HEK293 (cell line): ENCODE results near the gene PRAF2.

ENCODE experiments used
- GLIS2 ChIP-seq: fragments of 450-650 bp; formaldehyde crosslinking; IDR thresholded peaks from 2 replicates; pipeline ENCODE4 v1.5.1; 2016; ENCODE audit warnings: missing biosample characterization, missing genetic modification characterization
- HOXC10 ChIP-seq: sonication (generic); formaldehyde crosslinking; IDR thresholded peaks from 2 replicates; pipeline ENCODE4 v1.8.1; 2023; ENCODE audit warnings: mild to moderate bottlenecking, missing genetic modification reagents
- KLF1 ChIP-seq: fragments of 450-650 bp; formaldehyde crosslinking; IDR thresholded peaks from 2 replicates; pipeline ENCODE4 v1.5.1; 2016; ENCODE audit warnings: missing biosample characterization, missing genetic modification characterization
- KLF17 ChIP-seq: fragments of 450-650 bp; formaldehyde crosslinking; IDR thresholded peaks from 2 replicates; pipeline ENCODE4 v1.5.1; 2016; ENCODE audit warnings: missing biosample characterization, missing genetic modification characterization
- SETDB1 ChIP-seq: IDR thresholded peaks from one replicate; pipeline ENCODE4 v1.6.1; 2017; ENCODE audit warnings: mild to moderate bottlenecking, low read length, moderate library complexity, mixed read lengths; ENCODE audit not compliant: insufficient read length
- SP2 ChIP-seq: fragments of 450-650 bp; formaldehyde crosslinking; IDR thresholded peaks from 2 replicates; pipeline ENCODE4 v1.5.1; 2016; ENCODE audit warnings: missing biosample characterization, missing genetic modification characterization
- SP3 ChIP-seq: fragments of 450-650 bp; formaldehyde crosslinking; IDR thresholded peaks from 2 replicates; pipeline ENCODE4 v1.5.1; 2016; ENCODE audit warnings: missing biosample characterization, missing genetic modification characterization
- ZNF114 ChIP-seq: fragments of 450-650 bp; formaldehyde crosslinking; IDR thresholded peaks from 2 replicates; pipeline ENCODE4 v1.5.0; 2017; ENCODE audit warnings: missing biosample characterization, missing genetic modification characterization
- ZNF121 ChIP-seq: fragments of 450-650 bp; formaldehyde crosslinking; IDR thresholded peaks from 2 replicates; pipeline ENCODE4 v1.5.1; 2016; ENCODE audit warnings: missing biosample characterization, missing genetic modification characterization
- ZNF18 ChIP-seq: fragments of 450-650 bp; formaldehyde crosslinking; IDR thresholded peaks from 2 replicates; pipeline ENCODE4 v1.5.1; 2016; ENCODE audit warnings: missing biosample characterization, missing genetic modification characterization
- ZNF211 ChIP-seq: fragments of 450-650 bp; formaldehyde crosslinking; IDR thresholded peaks from 2 replicates; pipeline ENCODE4 v1.5.1; 2016; ENCODE audit warnings: low read depth, missing biosample characterization, missing genetic modification characterization
- ZNF335 ChIP-seq: fragments of 450-650 bp; formaldehyde crosslinking; conservative IDR thresholded peaks from 2 replicates; pipeline ENCODE4 v1.5.1; 2016; ENCODE audit warnings: missing biosample characterization, missing genetic modification characterization
- ZNF366 ChIP-seq: fragments of 450-650 bp; formaldehyde crosslinking; conservative IDR thresholded peaks from 2 replicates; pipeline ENCODE4 v1.5.1; 2016; ENCODE audit warnings: missing biosample characterization, missing genetic modification characterization
- ZNF423 ChIP-seq: fragments of 450-650 bp; formaldehyde crosslinking; IDR thresholded peaks from 2 replicates; pipeline ENCODE4 v1.5.1; 2016; ENCODE audit warnings: missing biosample characterization, missing genetic modification characterization
- ZNF473 ChIP-seq: fragments of 450-650 bp; formaldehyde crosslinking; IDR thresholded peaks from 2 replicates; pipeline ENCODE4 v1.5.1; 2017; ENCODE audit warnings: missing biosample characterization, missing genetic modification characterization
- ZNF600 ChIP-seq: fragments of 450-650 bp; formaldehyde crosslinking; IDR thresholded peaks from 2 replicates; pipeline ENCODE4 v1.5.1; 2016; ENCODE audit warnings: missing biosample characterization, missing genetic modification characterization
- ZNF777 ChIP-seq: fragments of 450-650 bp; formaldehyde crosslinking; IDR thresholded peaks from 2 replicates; pipeline ENCODE4 v1.5.1; 2017; ENCODE audit warnings: missing biosample characterization, missing genetic modification characterization, borderline replicate concordance
- TF ChIP-seq, protein P1 (sequence below): fragments of 450-650 bp; formaldehyde crosslinking; IDR thresholded peaks from 2 replicates; pipeline ENCODE4 v1.5.1; 2016; ENCODE audit warnings: missing biosample characterization, missing genetic modification characterization
- TF ChIP-seq, protein P2 (sequence below): fragments of 450-650 bp; formaldehyde crosslinking; IDR thresholded peaks from 2 replicates; pipeline ENCODE4 v1.5.1; 2016; ENCODE audit warnings: missing biosample characterization, missing genetic modification characterization
- TF ChIP-seq, protein P3 (sequence below): fragments of 450-650 bp; formaldehyde crosslinking; IDR thresholded peaks from 2 replicates; pipeline ENCODE4 v1.5.1; 2016; ENCODE audit warnings: missing biosample characterization, missing genetic modification characterization

PRAF2 gene

GRCh38 chrX:49053223-49054072 is 20.4 kb downstream of the PRAF2 start (continued):
- TF ChIP-seq, protein P1, sequence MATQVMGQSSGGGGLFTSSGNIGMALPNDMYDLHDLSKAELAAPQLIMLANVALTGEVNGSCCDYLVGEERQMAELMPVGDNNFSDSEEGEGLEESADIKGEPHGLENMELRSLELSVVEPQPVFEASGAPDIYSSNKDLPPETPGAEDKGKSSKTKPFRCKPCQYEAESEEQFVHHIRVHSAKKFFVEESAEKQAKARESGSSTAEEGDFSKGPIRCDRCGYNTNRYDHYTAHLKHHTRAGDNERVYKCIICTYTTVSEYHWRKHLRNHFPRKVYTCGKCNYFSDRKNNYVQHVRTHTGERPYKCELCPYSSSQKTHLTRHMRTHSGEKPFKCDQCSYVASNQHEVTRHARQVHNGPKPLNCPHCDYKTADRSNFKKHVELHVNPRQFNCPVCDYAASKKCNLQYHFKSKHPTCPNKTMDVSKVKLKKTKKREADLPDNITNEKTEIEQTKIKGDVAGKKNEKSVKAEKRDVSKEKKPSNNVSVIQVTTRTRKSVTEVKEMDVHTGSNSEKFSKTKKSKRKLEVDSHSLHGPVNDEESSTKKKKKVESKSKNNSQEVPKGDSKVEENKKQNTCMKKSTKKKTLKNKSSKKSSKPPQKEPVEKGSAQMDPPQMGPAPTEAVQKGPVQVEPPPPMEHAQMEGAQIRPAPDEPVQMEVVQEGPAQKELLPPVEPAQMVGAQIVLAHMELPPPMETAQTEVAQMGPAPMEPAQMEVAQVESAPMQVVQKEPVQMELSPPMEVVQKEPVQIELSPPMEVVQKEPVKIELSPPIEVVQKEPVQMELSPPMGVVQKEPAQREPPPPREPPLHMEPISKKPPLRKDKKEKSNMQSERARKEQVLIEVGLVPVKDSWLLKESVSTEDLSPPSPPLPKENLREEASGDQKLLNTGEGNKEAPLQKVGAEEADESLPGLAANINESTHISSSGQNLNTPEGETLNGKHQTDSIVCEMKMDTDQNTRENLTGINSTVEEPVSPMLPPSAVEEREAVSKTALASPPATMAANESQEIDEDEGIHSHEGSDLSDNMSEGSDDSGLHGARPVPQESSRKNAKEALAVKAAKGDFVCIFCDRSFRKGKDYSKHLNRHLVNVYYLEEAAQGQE, result no peak
- no peak for TF ChIP-seq ZNF114 (tag by site-specific recombination)
- TF ChIP-seq SP3, result peak; percentile 31; the same call in 1 of the 2 replicates
- TF ChIP-seq, protein P2, sequence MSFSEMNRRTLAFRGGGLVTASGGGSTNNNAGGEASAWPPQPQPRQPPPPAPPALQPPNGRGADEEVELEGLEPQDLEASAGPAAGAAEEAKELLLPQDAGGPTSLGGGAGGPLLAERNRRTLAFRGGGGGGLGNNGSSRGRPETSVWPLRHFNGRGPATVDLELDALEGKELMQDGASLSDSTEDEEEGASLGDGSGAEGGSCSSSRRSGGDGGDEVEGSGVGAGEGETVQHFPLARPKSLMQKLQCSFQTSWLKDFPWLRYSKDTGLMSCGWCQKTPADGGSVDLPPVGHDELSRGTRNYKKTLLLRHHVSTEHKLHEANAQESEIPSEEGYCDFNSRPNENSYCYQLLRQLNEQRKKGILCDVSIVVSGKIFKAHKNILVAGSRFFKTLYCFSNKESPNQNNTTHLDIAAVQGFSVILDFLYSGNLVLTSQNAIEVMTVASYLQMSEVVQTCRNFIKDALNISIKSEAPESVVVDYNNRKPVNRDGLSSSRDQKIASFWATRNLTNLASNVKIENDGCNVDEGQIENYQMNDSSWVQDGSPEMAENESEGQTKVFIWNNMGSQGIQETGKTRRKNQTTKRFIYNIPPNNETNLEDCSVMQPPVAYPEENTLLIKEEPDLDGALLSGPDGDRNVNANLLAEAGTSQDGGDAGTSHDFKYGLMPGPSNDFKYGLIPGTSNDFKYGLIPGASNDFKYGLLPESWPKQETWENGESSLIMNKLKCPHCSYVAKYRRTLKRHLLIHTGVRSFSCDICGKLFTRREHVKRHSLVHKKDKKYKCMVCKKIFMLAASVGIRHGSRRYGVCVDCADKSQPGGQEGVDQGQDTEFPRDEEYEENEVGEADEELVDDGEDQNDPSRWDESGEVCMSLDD (tag by site-specific recombination), result peak; percentile 56; the same call in 1 of the 2 replicates
- no peak for TF ChIP-seq ZNF211 (tag by site-specific recombination)
- peak; percentile 56; the same call in 1 of the 2 replicates for TF ChIP-seq KLF17 (tag by site-specific recombination)
- peak; percentile 62 for TF ChIP-seq GLIS2 (tag by site-specific recombination)
- 0 out of 2 replicates have a peak, but pooled peaks have one; percentile 50 for TF ChIP-seq HOXC10 (CRISPR knock-in tag)
- no peak for TF ChIP-seq ZNF473 (tag by site-specific recombination)
- TF ChIP-seq ZNF366 (tag by site-specific recombination), result no peak
- TF ChIP-seq ZNF18 (tag by site-specific recombination), result no peak
- TF ChIP-seq ZNF423, result 0 out of 2 replicates have a peak, but pooled peaks have one; percentile 30
- no peak for TF ChIP-seq ZNF600 (tag by site-specific recombination)
- TF ChIP-seq ZNF335 (tag by site-specific recombination), result peak; percentile 46; the same call in 1 of the 2 replicates
- TF ChIP-seq KLF1 (tag by site-specific recombination), result peak; percentile 84
- TF ChIP-seq, protein P3, sequence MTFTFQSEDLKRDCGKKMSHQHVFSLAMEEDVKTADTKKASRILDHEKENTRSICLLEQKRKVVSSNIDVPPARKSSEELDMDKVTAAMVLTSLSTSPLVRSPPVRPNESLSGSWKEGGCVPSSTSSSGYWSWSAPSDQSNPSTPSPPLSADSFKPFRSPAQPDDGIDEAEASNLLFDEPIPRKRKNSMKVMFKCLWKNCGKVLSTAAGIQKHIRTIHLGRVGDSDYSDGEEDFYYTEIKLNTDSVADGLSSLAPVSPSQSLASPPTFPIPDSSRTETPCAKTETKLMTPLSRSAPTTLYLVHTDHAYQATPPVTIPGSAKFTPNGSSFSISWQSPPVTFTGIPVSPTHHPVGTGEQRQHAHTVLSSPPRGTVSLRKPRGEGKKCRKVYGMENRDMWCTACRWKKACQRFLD (tag by site-specific recombination), result no peak
- TF ChIP-seq ZNF777 (tag by site-specific recombination), result 0 out of 2 replicates have a peak, but pooled peaks have one; percentile 41
- TF ChIP-seq ZNF121 (tag by site-specific recombination), result no peak
- TF ChIP-seq SP2 (tag by site-specific recombination), result peak; percentile 46
- TF ChIP-seq SETDB1, result no peak
